Spleen (tissue), 7 donors: ENCODE data around the gene SERPINH1.

Source experiments
- CTCF ChIP-seq, 11 experiments: fragments of 200-600 bp in 7 of 11; fragments of 450-650 bp in 4 of 11; sonication (generic) in 4 of 11; IDR thresholded peaks in 8 of 11; conservative IDR thresholded peaks in 3 of 11; 1 replicate in 7 of 11; 2 replicates in 4 of 11; pipeline versions ENCODE4 v1.4.0 to v1.8.0; 2016 to 2021; ENCODE audit warnings: antibody characterized with exemption in 11 of 11, inconsistent platforms in 4 of 11, mild to moderate bottlenecking in 1 of 11
- POLR2A ChIP-seq, 3 donors: fragments of 450-650 bp; IDR thresholded peaks; one replicate each; pipeline ENCODE4 v1.5.1; 2017; ENCODE audit warnings: antibody characterized with exemption in 3 of 3, mild to moderate bottlenecking in 1 of 3
- donor health status: DM: no; HTN: no; CAD: no; lungs with moderate emphysema.
- donor health status: DM: no; HTN: no; CAD: no.
- donor health status: DM: no; HTN: no; CAD: no.

GRCh38 chr11:75553182-75553581, 8.9 kb upstream of the SERPINH1 start:
- TF ChIP-seq CTCF (IDR thresholded peaks at IDR 0.05 in 8 of 11, conservative IDR thresholded peaks at IDR 0.05 in 3 of 11), result no peak
- TF ChIP-seq POLR2A (IDR thresholded peaks at IDR 0.05), result no peak
